Caco-2 (cell line): ENCODE measurements around the gene CDSN. TPM values are rescaled to one million over a fixed set of nuclear protein-coding genes. Genes with fewer than 3 reads are reported as not detected.
A peak's percentile ranks its signal among the peaks of the same experiment; 100 is the strongest.

Experiments
- BruUV-seq: library from RNA; stranded (reverse); fragments of 400-500 nt; replicated peaks from 2 replicates; lab custom pipeline; 2021; lab: Mats Ljungman, UMichigan
- CTCF ChIA-PET: fragments of 300-600 bp; sonication (Branson Sonifier 250); formaldehyde crosslinking; loops from one replicate; lab custom pipeline; 2022; ENCODE audit warnings: antibody characterized with exemption; lab: Charles Lee
- POLR2A ChIA-PET: fragments of 300-600 bp; sonication (Branson Sonifier 250); formaldehyde crosslinking; loops from one replicate; lab custom pipeline; 2022; ENCODE audit warnings: antibody characterized with exemption; lab: Charles Lee
- DNase-seq, 2 experiments: peaks; one replicate each; pipeline versions ENCODE4 v3.0.0 to v3.0.0-alpha.2; 2020 to 2022
- H3K27me3 ChIP-seq: replicated peaks from 2 replicates; pipeline ENCODE4 v1.6.0; 2011; ENCODE audit warnings: low read length; ENCODE audit not compliant: control insufficient read depth, insufficient read depth
- H3K36me3 ChIP-seq: 2 replicates; pipeline ENCODE4 v1.5.1; 2011; ENCODE audit warnings: low read length; ENCODE audit not compliant: control insufficient read depth, insufficient read depth
- H3K4me1 ChIP-seq: fragments of 250-450 bp; sonication (Bioruptor Pico); 2 replicates; pipeline ENCODE4 v1.5.1; 2020; ENCODE audit warnings: mild to moderate bottlenecking
- H3K4me3 ChIP-seq: 2 replicates; pipeline ENCODE4 v1.5.1; 2011; ENCODE audit warnings: low read depth, mild to moderate bottlenecking, control low read depth, low read length
- H3K9me3 ChIP-seq: fragments of 250-450 bp; sonication (Bioruptor Pico); 2 replicates; pipeline ENCODE4 v1.5.1; 2020; ENCODE audit warnings: mild to moderate bottlenecking, moderate library complexity
- H3K27ac Mint-ChIP-seq: one replicate; pipeline ENCODE4 v1.8.0; 2022; ENCODE audit warnings: mixed read lengths; ENCODE audit not compliant: unreplicated experiment
- H3K27me3 Mint-ChIP-seq: one replicate; pipeline ENCODE4 v1.8.0; 2022; ENCODE audit warnings: mixed read lengths; ENCODE audit not compliant: insufficient read depth, unreplicated experiment
- H3K36me3 Mint-ChIP-seq: one replicate; pipeline ENCODE4 v1.8.0; 2022; ENCODE audit warnings: mild to moderate bottlenecking, mixed read lengths; ENCODE audit not compliant: insufficient read depth, unreplicated experiment
- H3K4me1 Mint-ChIP-seq: one replicate; pipeline ENCODE4 v1.8.0; 2022; ENCODE audit warnings: low read depth, mixed read lengths; ENCODE audit not compliant: unreplicated experiment
- H3K4me3 Mint-ChIP-seq: one replicate; pipeline ENCODE4 v1.8.0; 2022; ENCODE audit warnings: mild to moderate bottlenecking, moderate library complexity, mixed read lengths; ENCODE audit not compliant: unreplicated experiment
- H3K9me3 Mint-ChIP-seq: one replicate; pipeline ENCODE4 v1.8.0; 2022; ENCODE audit warnings: mixed read lengths; ENCODE audit not compliant: unreplicated experiment
- intact Hi-C: fragments of 100-400 bp; cut with micrococcal nuclease; formaldehyde crosslinking; loops from one replicate; pipeline ENCODE4 v1.10.0; 2022; ENCODE audit not compliant: unreplicated experiment
- total RNA-seq: library from RNA; stranded (reverse); gene quantifications from 2 replicates; pipeline ENCODE4 v1.2.3, GENCODE V29; 2022
- TF ChIP-seq, protein P1 (sequence below), 2 experiments: fragments of 200-600 bp in 1 of 2; IDR thresholded peaks; 1 replicate in 1 of 2; 2 replicates in 1 of 2; pipeline versions ENCODE4 v1.5.1 to v1.8.0; 2011 to 2022; ENCODE audit warnings: antibody characterized with exemption in 1 of 2, control low read depth in 1 of 2, inconsistent platforms in 1 of 2, low read depth in 1 of 2, low read length in 1 of 2, mild to moderate bottlenecking in 1 of 2, moderate library complexity in 1 of 2; ENCODE audit not compliant: insufficient read depth in 1 of 2, severe bottlenecking in 1 of 2, unreplicated experiment in 1 of 2

CDSN gene
- total RNA-seq, 1 experiment from 2014 or later: not detected

DNA sequence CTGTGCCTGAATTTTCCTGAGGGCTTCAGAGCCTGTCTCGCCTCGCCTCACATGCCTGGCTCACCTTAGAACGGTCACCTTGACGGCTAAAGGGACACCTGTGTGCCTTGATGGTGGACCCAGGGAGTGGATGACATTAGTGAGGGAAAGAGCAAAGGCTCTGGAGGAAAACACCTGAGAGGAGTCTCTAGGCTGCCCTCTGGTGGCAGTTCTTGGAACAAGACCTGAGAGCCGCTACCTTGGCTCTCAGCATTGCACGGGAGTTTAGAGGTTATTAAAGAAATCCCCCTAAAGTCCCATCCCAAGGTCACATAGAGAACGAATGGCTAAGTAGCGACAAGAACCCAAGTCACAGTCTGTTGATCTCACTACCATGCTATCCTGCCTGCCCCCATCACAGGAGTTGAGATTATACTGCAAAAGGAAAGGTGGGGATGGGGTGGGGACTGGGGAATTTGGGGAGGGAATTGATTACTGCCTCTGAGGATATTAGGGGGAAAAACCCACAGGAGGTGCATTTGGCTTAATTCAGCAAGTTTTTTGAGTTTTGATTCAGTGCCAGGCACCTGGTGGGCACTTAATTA, 7.9 kb upstream of the CDSN start:
- peak; percentile 68 to 77 for DNase-seq
- BruUV-seq: no TSS peak
- ChIA-PET CTCF (interaction anchor here (0.6 to 1.8 kb wide), 5 partner anchors 11 to 68 kb away, joined by 3 to 12 read pairs (median 3); partner anchors contain the start of genes CCHCR1, PSORS1C2 and TCF19), POLR2A (no interaction called here)
- H3K27me3 Mint-ChIP-seq: peaks cover 6% of the 10 kb centered on the region
- TF ChIP-seq, protein P1, sequence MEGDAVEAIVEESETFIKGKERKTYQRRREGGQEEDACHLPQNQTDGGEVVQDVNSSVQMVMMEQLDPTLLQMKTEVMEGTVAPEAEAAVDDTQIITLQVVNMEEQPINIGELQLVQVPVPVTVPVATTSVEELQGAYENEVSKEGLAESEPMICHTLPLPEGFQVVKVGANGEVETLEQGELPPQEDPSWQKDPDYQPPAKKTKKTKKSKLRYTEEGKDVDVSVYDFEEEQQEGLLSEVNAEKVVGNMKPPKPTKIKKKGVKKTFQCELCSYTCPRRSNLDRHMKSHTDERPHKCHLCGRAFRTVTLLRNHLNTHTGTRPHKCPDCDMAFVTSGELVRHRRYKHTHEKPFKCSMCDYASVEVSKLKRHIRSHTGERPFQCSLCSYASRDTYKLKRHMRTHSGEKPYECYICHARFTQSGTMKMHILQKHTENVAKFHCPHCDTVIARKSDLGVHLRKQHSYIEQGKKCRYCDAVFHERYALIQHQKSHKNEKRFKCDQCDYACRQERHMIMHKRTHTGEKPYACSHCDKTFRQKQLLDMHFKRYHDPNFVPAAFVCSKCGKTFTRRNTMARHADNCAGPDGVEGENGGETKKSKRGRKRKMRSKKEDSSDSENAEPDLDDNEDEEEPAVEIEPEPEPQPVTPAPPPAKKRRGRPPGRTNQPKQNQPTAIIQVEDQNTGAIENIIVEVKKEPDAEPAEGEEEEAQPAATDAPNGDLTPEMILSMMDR (IDR thresholded peaks at IDR 0.05; ENCODE audit: insufficient read depth in 1 of 2, low read depth in 1 of 2, low read length in 1 of 2, severe bottlenecking in 1 of 2, unreplicated experiment in 1 of 2): peak; percentile 75 to 89
- Histone ChIP-seq H3K4me1 (no peaks in the 10 kb centered on the region), H3K9me3 (no peaks in the 10 kb centered on the region), H3K27me3 (no peaks in the 10 kb centered on the region), H3K4me3 (no peak overlapping the region), H3K36me3 (no peaks in the 10 kb centered on the region)
- no peaks in the 10 kb centered on the region for H3K9me3 Mint-ChIP-seq
- intact Hi-C loops: no loop called here
- peaks cover 17% of the 10 kb centered on the region for H3K4me1 Mint-ChIP-seq
- H3K36me3 Mint-ChIP-seq: peaks cover 5% of the 10 kb centered on the region
- no peak overlapping the region for H3K27ac Mint-ChIP-seq
- no peak overlapping the region for H3K4me3 Mint-ChIP-seq

DNA sequence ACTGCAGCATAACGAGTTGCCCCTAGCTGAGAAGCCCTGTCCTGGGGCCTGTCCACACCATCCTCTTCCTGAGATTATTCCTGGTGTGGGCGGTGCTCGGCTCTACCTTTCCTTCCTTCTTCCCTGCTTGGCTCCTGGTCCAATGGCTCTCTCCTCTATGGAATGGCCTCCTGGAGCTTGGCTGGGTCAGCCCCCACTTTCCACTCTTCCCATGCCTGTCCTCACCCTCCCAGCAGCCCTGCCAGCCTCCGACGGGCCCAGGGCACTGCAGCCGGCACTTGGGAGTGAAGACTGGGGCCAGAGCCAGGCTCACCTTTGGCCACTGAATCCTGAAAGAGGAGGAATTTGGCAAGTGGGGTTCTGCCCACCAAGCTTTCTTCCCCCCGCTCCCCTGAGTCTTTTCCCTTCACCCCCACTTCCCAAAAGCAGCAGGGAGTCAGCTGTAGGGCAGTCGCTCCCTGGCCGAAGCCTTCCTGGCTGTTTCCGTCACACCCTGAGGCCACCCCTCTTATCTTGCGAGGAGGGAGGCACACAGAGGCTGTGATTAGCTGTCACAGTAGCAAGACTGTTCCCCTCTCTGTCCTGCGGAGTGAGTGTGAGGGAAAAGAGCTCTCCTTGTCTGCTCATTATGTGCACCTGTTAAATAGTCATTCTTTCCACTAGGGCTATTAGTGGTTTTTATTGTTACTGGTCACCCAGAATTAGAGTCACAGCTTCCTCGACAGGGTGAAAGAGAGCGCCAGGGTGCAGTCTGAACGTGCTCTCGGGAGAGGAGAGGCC, 6.3 kb upstream of the CDSN start:
- Histone ChIP-seq H3K9me3 (no peaks in the 10 kb centered on the region), H3K4me1 (no peaks in the 10 kb centered on the region), H3K4me3 (no peak overlapping the region), H3K27me3 (no peaks in the 10 kb centered on the region), H3K36me3 (no peaks in the 10 kb centered on the region)
- POLR2A ChIA-PET: no interaction called here
- peaks cover 6% of the 10 kb centered on the region for H3K27me3 Mint-ChIP-seq
- peaks cover 17% of the 10 kb centered on the region for H3K4me1 Mint-ChIP-seq
- no peak overlapping the region for H3K27ac Mint-ChIP-seq
- no TSS peak for BruUV-seq
- peaks cover 5% of the 10 kb centered on the region for H3K36me3 Mint-ChIP-seq
- no peak overlapping the region for H3K4me3 Mint-ChIP-seq
- H3K9me3 Mint-ChIP-seq: no peaks in the 10 kb centered on the region
- DNase-seq: no peak
- TF ChIP-seq, protein P1 (IDR thresholded peaks at IDR 0.05; ENCODE audit: insufficient read depth in 1 of 2, low read depth in 1 of 2, low read length in 1 of 2, severe bottlenecking in 1 of 2, unreplicated experiment in 1 of 2): no peak
- CTCF ChIA-PET: no interaction called here
- intact Hi-C loops: no loop called here

DNA sequence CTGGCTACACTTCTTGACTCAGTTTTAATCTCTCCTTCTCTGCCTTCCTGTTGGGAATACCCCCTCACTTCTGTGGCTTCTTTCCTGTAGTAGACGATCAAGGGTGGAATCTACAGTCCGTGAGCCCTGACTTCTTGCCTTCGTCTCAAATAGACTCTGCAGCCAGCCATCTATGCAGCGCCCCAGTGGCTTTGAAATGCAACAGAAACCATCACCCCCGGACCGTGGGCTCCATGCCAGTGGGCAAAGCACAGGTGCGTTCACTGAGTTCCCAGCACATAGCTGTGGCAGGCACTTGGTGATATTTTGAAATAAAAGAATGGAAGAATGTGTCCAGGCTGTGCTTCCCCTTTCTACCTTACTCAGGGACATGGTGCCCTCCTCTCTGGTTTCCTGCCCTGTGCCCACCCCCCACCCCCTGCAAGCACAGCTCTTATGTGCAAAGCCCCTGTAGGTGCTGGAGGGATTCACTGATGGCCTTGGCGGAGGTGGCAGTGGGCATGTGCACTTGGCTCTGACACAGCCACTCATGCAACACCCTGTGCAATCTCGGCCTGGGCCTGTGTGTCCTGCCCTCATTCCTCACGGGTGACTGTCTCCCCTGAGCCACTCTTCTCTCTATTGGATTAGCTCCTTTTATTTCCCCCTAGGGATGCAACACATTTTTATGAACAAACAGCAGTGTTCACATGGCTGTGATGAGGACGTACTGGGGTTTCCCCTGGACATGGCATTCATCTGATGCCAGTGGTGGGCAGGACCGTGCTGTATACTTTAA, 5.5 kb upstream of the CDSN start:
- no peaks in the 10 kb centered on the region for H3K4me1 ChIP-seq
- TF ChIP-seq, protein P1 (IDR thresholded peaks at IDR 0.05; ENCODE audit: insufficient read depth in 1 of 2, low read depth in 1 of 2, low read length in 1 of 2, severe bottlenecking in 1 of 2, unreplicated experiment in 1 of 2): no peak
- CTCF ChIA-PET: interaction anchor here (0.7 kb wide), 1 partner anchor 39 kb away, joined by 3 read pairs; no protein-coding TSS in a partner anchor

More for the DNA sequence above, 5.5 kb upstream of the CDSN start:
- Histone ChIP-seq H3K9me3 (no peaks in the 10 kb centered on the region), H3K27me3 (no peaks in the 10 kb centered on the region), H3K36me3 (no peaks in the 10 kb centered on the region), H3K4me3 (no peak overlapping the region)
- no TSS peak for BruUV-seq
- no peak overlapping the region for H3K4me3 Mint-ChIP-seq
- no peaks in the 10 kb centered on the region for H3K9me3 Mint-ChIP-seq
- POLR2A ChIA-PET: no interaction called here
- peaks cover 17% of the 10 kb centered on the region for H3K4me1 Mint-ChIP-seq
- peaks cover 6% of the 10 kb centered on the region for H3K27me3 Mint-ChIP-seq
- intact Hi-C loops: no loop called here
- no peak for DNase-seq
- peaks cover 5% of the 10 kb centered on the region for H3K36me3 Mint-ChIP-seq
- no peak overlapping the region for H3K27ac Mint-ChIP-seq
